H1 (cell line): ENCODE results near the gene DOHH. TPM values are rescaled to one million over a fixed set of nuclear protein-coding genes. Genes with fewer than 3 reads are reported as not detected.

Experiments
- ATF2 ChIP-seq: IDR thresholded peaks from 2 replicates; pipeline ENCODE4 v1.6.1; 2012; ENCODE audit warnings: low read length, inconsistent platforms
- BRCA1 ChIP-seq: IDR thresholded peaks from 2 replicates; pipeline ENCODE4 v1.6.1; 2012; ENCODE audit warnings: low read depth, low read length, improper control_type of control experiment
- CTCF ChIP-seq, 3 experiments: IDR thresholded peaks; 1 replicate in 2 of 3; 2 replicates in 1 of 3; pipeline versions ENCODE4 v1.5.1 to v1.6.1; 2011; ENCODE audit warnings: low read length in 3 of 3, mild to moderate bottlenecking in 3 of 3, inconsistent platforms in 2 of 3, low read depth in 1 of 3, moderate library complexity in 1 of 3; ENCODE audit not compliant: insufficient read depth in 1 of 3; ENCODE audit errors: control extremely low read depth in 1 of 3
- JUN ChIP-seq: IDR thresholded peaks from 2 replicates; pipeline ENCODE4 v1.6.1; 2011; ENCODE audit warnings: low read depth, mild to moderate bottlenecking, improper control_type of control experiment, low read length
- KDM4A ChIP-seq: IDR thresholded peaks from one replicate; pipeline ENCODE4 v1.7.1; 2012; ENCODE audit warnings: low read depth, mild to moderate bottlenecking, moderate library complexity, low read length, inconsistent platforms; ENCODE audit not compliant: severe bottlenecking
- RBBP5 ChIP-seq: IDR thresholded peaks from 2 replicates; pipeline ENCODE4 v1.7.1; 2012; ENCODE audit warnings: low read depth, mild to moderate bottlenecking, inconsistent platforms, low read length, moderate library complexity, borderline replicate concordance
- polyA plus RNA-seq, 7 experiments: library from polyadenylated mRNA; depleted of rRNA in 3 of 7; stranded (reverse) in 5 of 7; unstranded in 2 of 7; fragments of >200 nt in 5 of 7; fragments of 200-250 nt in 2 of 7; gene quantifications; 1 replicate in 5 of 7; 2 replicates in 1 of 7; 4 replicates in 1 of 7; pipeline versions ENCODE4 v1.2.1 to v1.2.3, GENCODE V29; 2011 to 2013; ENCODE audit warnings: missing spikeins in 2 of 7, mixed read lengths in 2 of 7
- total RNA-seq: library from RNA; stranded (reverse); fragmentation: NEBNext Ultra II Directional; extraction: Animal tissue kit (Norgen Biotek cat#: 25700); gene quantifications from 2 replicates; pipeline ENCODE4 v1.2.1, GENCODE V29; 2021

Gene DOHH
- total and polyA plus RNA-seq, 2 of the 8 experiments (the other 6 are each of a cell fraction or from before 2014, with no cell fraction given), result 7.3 to 17.7 TPM

GRCh38 chr19:3511506-3512251 is 11.2 kb upstream of the DOHH start (continued):
- TF ChIP-seq RBBP5 (no peak), BRCA1 (no peak), JUN (no peak), ATF2 (no peak), KDM4A (no peak), CTCF (IDR thresholded peaks at IDR 0.05; ENCODE audit: control extremely low read depth in 1 of 3, insufficient read depth in 1 of 3, low read depth in 1 of 3, low read length in 3 of 3) (no peak)
